HepG2 (cell line): Measurements from ENCODE around the gene SPX. TPM values are rescaled to one million over a fixed set of nuclear protein-coding genes. Genes with fewer than 3 reads are reported as not detected.

ENCODE experiments used
- ATAC-seq: fragments of 200-7000 bp; cut with Tn5 transposase; 3 replicates; pipeline ENCODE4 v1.9.1; 2020; ENCODE audit warnings: mild to moderate bottlenecking, moderate library complexity
- BruUV-seq: library from RNA; stranded (reverse); fragments of 400-500 nt; replicated peaks from 2 replicates; lab custom pipeline; 2021; lab: Mats Ljungman, UMichigan
- CTCF ChIA-PET: fragments of 300-600 bp; formaldehyde crosslinking; extraction: SDS; loops from one replicate; lab custom pipeline; 2021; ENCODE audit warnings: low total read pairs, inconsistent platforms, low intra/inter-chr PET ratio; lab: Yijun Ruan, JAX
- POLR2A ChIA-PET: fragments of 350-600 bp; sonication (Branson Sonifier 250); formaldehyde crosslinking; loops from one replicate; lab custom pipeline; 2020; ENCODE audit warnings: antibody characterized with exemption, inconsistent platforms; lab: Yijun Ruan, JAX
- DNase-seq: peaks from one replicate; pipeline ENCODE4 v3.0.0-alpha.2; 2015; ENCODE audit warnings: low spot score
- FAIRE-seq: peaks from 3 replicates; lab custom pipeline; 2011; peaks lifted over from hg19 to GRCh38; lab: Jason Lieb, UNC
- H2AFZ ChIP-seq: one replicate; pipeline ENCODE4 v1.6.1; 2011; ENCODE audit warnings: low read length, inconsistent platforms
- H3K27ac ChIP-seq: fragments of 300-600 bp; 3 replicates; pipeline ENCODE4 v1.8.0; 2011; ENCODE audit warnings: mixed run types, mild to moderate bottlenecking, mixed read lengths, low read length, inconsistent platforms; ENCODE audit not compliant: insufficient read depth; ENCODE audit errors: extremely low read length
- H3K27me3 ChIP-seq, 2 experiments: fragments of 200-600 bp in 1 of 2; 2 replicates in 1 of 2; 3 replicates in 1 of 2; pipeline versions ENCODE4 v1.6.0 to v1.8.0; 2011; ENCODE audit warnings: low read length in 2 of 2, mild to moderate bottlenecking in 2 of 2, moderate library complexity in 2 of 2, inconsistent platforms in 1 of 2; ENCODE audit not compliant: insufficient read depth in 2 of 2, control insufficient read depth in 1 of 2
- H3K36me3 ChIP-seq, 2 experiments: fragments of 200-600 bp in 1 of 2; replicated peaks in 1 of 2; 2 replicates in 1 of 2; 3 replicates in 1 of 2; pipeline versions ENCODE4 v1.5.1 to v1.8.0; 2011; ENCODE audit warnings: low read length in 2 of 2, inconsistent platforms in 1 of 2; ENCODE audit not compliant: insufficient read depth in 2 of 2, control insufficient read depth in 1 of 2
- H3K4me1 ChIP-seq: 2 replicates; pipeline ENCODE4 v1.5.1; 2012; ENCODE audit warnings: low read length, inconsistent platforms; ENCODE audit not compliant: insufficient read depth
- H3K4me2 ChIP-seq: 2 replicates; pipeline ENCODE4 v1.6.0; 2011; ENCODE audit warnings: low read depth, low read length, inconsistent platforms
- H3K4me3 ChIP-seq, 3 experiments: fragments of 200-600 bp in 1 of 3; sonication (generic), shearing (Covaris generic) in 1 of 3; replicated peaks in 1 of 3; 2 replicates each; pipeline ENCODE4 v1.5.1; 2011 to 2016; ENCODE audit warnings: low read length in 3 of 3, inconsistent platforms in 2 of 3, low read depth in 2 of 3, mild to moderate bottlenecking in 2 of 3, control low read depth in 1 of 3, mixed read lengths in 1 of 3; ENCODE audit not compliant: insufficient read depth in 1 of 3
- H3K79me2 ChIP-seq: one replicate; pipeline ENCODE4 v1.6.1; 2011; ENCODE audit warnings: low read length, inconsistent platforms; ENCODE audit not compliant: insufficient read depth
- H3K9ac ChIP-seq: 2 replicates; pipeline ENCODE4 v1.6.0; 2011; ENCODE audit warnings: mild to moderate bottlenecking, low read depth, low read length, inconsistent platforms; ENCODE audit not compliant: insufficient read depth
- H3K9me3 ChIP-seq: 2 replicates; pipeline ENCODE4 v1.5.1; 2012; ENCODE audit warnings: mild to moderate bottlenecking, low read length
- H4K20me1 ChIP-seq: 2 replicates; pipeline ENCODE4 v1.6.0; 2011; ENCODE audit warnings: inconsistent platforms, mild to moderate bottlenecking, low read length, moderate library complexity; ENCODE audit not compliant: insufficient read depth
- LRRFIP1 ChIP-seq: sonication (generic); formaldehyde crosslinking; conservative IDR thresholded peaks from 2 replicates; pipeline ENCODE4 v1.4.0; 2020; ENCODE audit warnings: missing genetic modification reagents
- SMC3 ChIP-seq: IDR thresholded peaks from 2 replicates; pipeline ENCODE4 v1.6.1; 2011; ENCODE audit warnings: low read length, improper control_type of control experiment
- SP4 ChIP-seq: sonication (generic); formaldehyde crosslinking; IDR thresholded peaks from 2 replicates; pipeline ENCODE4 v1.8.1; 2023; ENCODE audit warnings: mild to moderate bottlenecking, missing genetic modification reagents
- ZNF260 ChIP-seq: sonication (generic); formaldehyde crosslinking; IDR thresholded peaks from 2 replicates; pipeline ENCODE4 v1.4.0; 2020; ENCODE audit warnings: missing genetic modification reagents, low read depth, mild to moderate bottlenecking, borderline replicate concordance
- ZNF276 ChIP-seq: sonication (generic); formaldehyde crosslinking; IDR thresholded peaks from 2 replicates; pipeline ENCODE4 v1.4.0; 2020; ENCODE audit warnings: mild to moderate bottlenecking, low read depth, missing genetic modification reagents
- in situ Hi-C: cut with HindIII; loops from 2 replicates; pipeline ENCODE4 v1.10.0; 2017; ENCODE audit warnings: low pct_unique_long_range_greater_than_20kb; ENCODE audit not compliant: extremely low pct_ligation_motif_present
- intact Hi-C: fragments of 100-400 bp; cut with micrococcal nuclease; formaldehyde crosslinking; loops from one replicate; pipeline ENCODE4 v1.10.0; 2022; ENCODE audit not compliant: unreplicated experiment
- polyA plus RNA-seq, 8 experiments: library from polyadenylated mRNA; depleted of rRNA in 3 of 8; stranded (reverse) in 7 of 8; unstranded in 1 of 8; fragments of >200 nt; fragmentation: Illumina TruSeq in 4 of 8; extraction: Trizol in 4 of 8; gene quantifications; 2 replicates each; pipeline versions ENCODE4 v1.2.1 to v1.2.3, GENCODE V29; 2011 to 2016; ENCODE audit warnings: low read depth in 4 of 8, missing spikeins in 1 of 8, mixed read lengths in 1 of 8; ENCODE audit not compliant: insufficient read depth in 1 of 8
- total RNA-seq, 5 experiments: library from RNA; depleted of rRNA; stranded (reverse); fragments of >200 nt; fragmentation: Illumina TruSeq; extraction: Trizol; gene quantifications; 2 replicates each; pipeline ENCODE4 v1.2.3, GENCODE V29; 2016; ENCODE audit warnings: low read depth in 1 of 5

Gene SPX
- total and polyA plus RNA-seq, 2 of the 13 experiments (the other 11 are each of a cell fraction or from before 2014, with no cell fraction given), result 0.07 to 0.16 TPM

GRCh38 chr12:21539797-21540196 is 13.7 kb downstream of the SPX start:
- intact Hi-C loops (no loop called here), in situ Hi-C loops (no loop called here)
- H3K27me3 ChIP-seq, result peaks cover 0 to 2% of the 10 kb centered on the region in 2 experiments; a peak in 1 of 5 replicates
- H3K4me3 ChIP-seq, result no peak overlapping the region
- H3K4me2 ChIP-seq, result no peak overlapping the region
- POLR2A ChIA-PET, result no interaction called here
- ATAC-seq, result no peak
- no peaks in the 10 kb centered on the region for H3K4me1 ChIP-seq
- CTCF ChIA-PET, result no interaction called here
- TF ChIP-seq SP4 (CRISPR knock-in tag) (no peak), LRRFIP1 (CRISPR knock-in tag) (no peak), SMC3 (no peak), ZNF260 (CRISPR knock-in tag) (no peak), ZNF276 (CRISPR knock-in tag) (no peak)
- no peak for FAIRE-seq
- H3K9ac ChIP-seq, result no peak overlapping the region
- H3K9me3 ChIP-seq, result no peaks in the 10 kb centered on the region
- H2AFZ ChIP-seq, result no peak overlapping the region
- no peaks in the 10 kb centered on the region for H3K79me2 ChIP-seq
- H4K20me1 ChIP-seq, result no peaks in the 10 kb centered on the region
- no TSS peak for BruUV-seq
- no peak overlapping the region for H3K27ac ChIP-seq
- H3K36me3 ChIP-seq, result no peaks in the 10 kb centered on the region
- DNase-seq, result no peak
